ENCODE data around the gene CXCL1. TPM values are rescaled to one million over a fixed set of nuclear protein-coding genes. Genes with fewer than 3 reads are reported as not detected.

Gene CXCL1
- total RNA-seq, 1 experiment from 2014 or later: not detected

- H3K36me3 ChIP-seq: no peaks in the 10 kb centered on the region
- no peaks in the 10 kb centered on the region; the same call in 1 of the 2 replicates for H3K9me3 ChIP-seq (replicated peaks)
- H3K27ac ChIP-seq: no peak overlapping the region
- DNase-seq: no peak
- no peaks in the 10 kb centered on the region for H3K27me3 ChIP-seq
- no peak overlapping the region for H3K4me3 ChIP-seq
- H3K4me1 ChIP-seq: no peaks in the 10 kb centered on the region
Observed at GRCh38 chr4:73860917-73861316, 8.3 kb upstream of the CXCL1 start.

GRCh38 chr4:73862322-73862721 is 6.9 kb upstream of the CXCL1 start:
- H3K4me3 ChIP-seq: no peak overlapping the region
- no peaks in the 10 kb centered on the region for H3K4me1 ChIP-seq
- H3K27me3 ChIP-seq: no peaks in the 10 kb centered on the region
- no peak overlapping the region for H3K27ac ChIP-seq
- DNase-seq: no peak
- H3K36me3 ChIP-seq: no peaks in the 10 kb centered on the region
- H3K9me3 ChIP-seq (replicated peaks): no peaks in the 10 kb centered on the region; the same call in 1 of the 2 replicates

GRCh38 chr4:73864365-73864764 is 4.8 kb upstream of the CXCL1 start:
- no peak for DNase-seq
- Histone ChIP-seq H3K27me3 (no peaks in the 10 kb centered on the region), H3K4me3 (no peak overlapping the region), H3K4me1 (no peaks in the 10 kb centered on the region), H3K27ac (no peak overlapping the region), H3K36me3 (no peaks in the 10 kb centered on the region), H3K9me3 (replicated peaks) (no peaks in the 10 kb centered on the region; the same call in 1 of the 2 replicates)

- no peak overlapping the region for H3K4me3 ChIP-seq
- no peak overlapping the region for H3K27ac ChIP-seq
- no peaks in the 10 kb centered on the region for H3K27me3 ChIP-seq
- H3K36me3 ChIP-seq: no peaks in the 10 kb centered on the region
- DNase-seq: no peak
- no peaks in the 10 kb centered on the region for H3K9me3 ChIP-seq (replicated peaks)
- H3K4me1 ChIP-seq: no peaks in the 10 kb centered on the region
Observed at GRCh38 chr4:73864961-73865360, 4.2 kb upstream of the CXCL1 start.

DNA sequence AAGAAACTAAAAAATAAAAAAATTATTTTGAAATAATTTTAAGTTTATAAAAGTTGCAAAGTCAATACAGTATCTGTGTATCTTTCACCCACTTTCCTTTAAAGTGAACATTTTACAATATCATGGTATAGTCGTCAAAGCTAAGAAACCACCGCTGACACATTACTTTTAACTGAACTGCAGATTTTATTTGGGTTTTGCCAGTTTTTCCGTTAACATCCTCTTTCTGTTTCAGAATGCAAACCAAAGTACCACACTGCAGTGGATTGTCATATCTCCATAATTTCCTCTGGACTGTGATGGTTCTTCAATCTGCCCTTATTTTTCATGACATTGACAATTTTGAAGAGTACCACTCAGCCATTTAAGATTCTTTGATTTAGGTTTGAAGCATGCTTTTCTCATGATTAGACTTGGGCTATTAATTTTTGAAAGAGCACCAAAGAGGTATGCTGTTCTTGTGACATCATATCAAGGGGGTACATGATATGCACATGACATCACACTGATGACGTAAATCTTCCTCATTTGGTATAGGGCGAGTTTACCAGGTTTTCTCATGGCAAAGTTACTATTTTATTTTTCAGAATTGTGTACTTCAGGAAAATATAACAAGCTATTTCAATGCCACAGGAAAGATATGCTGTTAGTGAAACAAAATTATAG is 3.6 kb upstream of the CXCL1 start:
- Histone ChIP-seq H3K4me3 (no peak overlapping the region), H3K9me3 (replicated peaks) (no peaks in the 10 kb centered on the region), H3K36me3 (no peaks in the 10 kb centered on the region)

GRCh38 chr4:73866246-73866645 is 2.9 kb upstream of the CXCL1 start:
- Histone ChIP-seq H3K4me1 (no peaks in the 10 kb centered on the region), H3K4me3 (no peak overlapping the region), H3K27me3 (no peaks in the 10 kb centered on the region), H3K36me3 (no peaks in the 10 kb centered on the region), H3K9me3 (replicated peaks) (no peaks in the 10 kb centered on the region), H3K27ac (no peak overlapping the region)
- no peak for DNase-seq

More for the DNA sequence above, 3.6 kb upstream of the CXCL1 start:
- Histone ChIP-seq H3K27ac (no peak overlapping the region), H3K4me1 (no peaks in the 10 kb centered on the region), H3K27me3 (no peaks in the 10 kb centered on the region)
- no peak for DNase-seq

GRCh38 chr4:73867783-73868182 is 1.4 kb upstream of the CXCL1 start:
- no peak for DNase-seq
- no peaks in the 10 kb centered on the region for H3K27me3 ChIP-seq
- no peaks in the 10 kb centered on the region for H3K36me3 ChIP-seq
- no peaks in the 10 kb centered on the region for H3K4me1 ChIP-seq
- no peaks in the 10 kb centered on the region for H3K9me3 ChIP-seq (replicated peaks)
- H3K4me3 ChIP-seq: no peak overlapping the region
- no peak overlapping the region for H3K27ac ChIP-seq

DNA sequence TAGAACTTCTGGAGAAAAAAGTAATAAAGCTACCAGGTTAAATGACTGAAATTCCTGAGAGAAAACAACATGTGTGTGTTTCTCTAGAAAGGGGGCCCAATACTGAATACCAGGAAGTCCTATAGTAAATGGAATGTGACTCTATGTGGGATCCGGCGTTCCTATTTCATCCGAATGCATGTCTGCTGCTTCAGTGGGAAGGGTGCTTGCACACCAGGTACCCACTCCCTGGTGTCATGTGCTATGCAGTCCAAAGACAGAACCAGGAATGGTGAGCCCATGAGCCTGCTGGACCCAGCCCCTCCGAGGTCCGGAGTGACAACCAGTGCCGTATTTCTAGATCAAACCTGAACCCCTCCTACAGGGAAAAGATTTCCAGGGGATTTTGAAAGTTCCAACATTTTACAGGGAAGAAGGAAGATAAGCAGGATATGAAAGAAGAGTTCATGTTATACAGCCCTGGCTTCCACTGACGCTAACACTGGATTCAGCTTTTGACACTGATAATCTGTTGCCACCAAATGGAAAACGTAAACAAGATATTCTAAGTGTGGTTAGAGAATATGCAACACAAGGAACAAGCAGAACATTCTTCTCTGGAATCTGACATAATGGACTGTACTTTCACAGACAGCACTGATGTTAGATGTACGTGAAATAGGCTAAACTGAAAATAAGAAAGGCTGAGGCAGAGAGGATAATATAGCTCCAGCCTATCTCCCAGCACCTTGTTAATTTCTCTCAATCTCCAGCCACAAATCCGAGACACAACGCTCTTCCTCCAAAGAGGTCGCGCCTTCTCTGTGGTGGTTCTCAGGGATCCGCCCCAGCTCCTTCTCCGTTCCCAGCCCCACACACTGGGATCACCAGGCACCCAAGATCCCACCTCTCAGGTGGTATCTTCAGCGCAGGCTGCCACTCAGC is 725 bp upstream of the CXCL1 start:
- no peaks in the 10 kb centered on the region for H3K4me1 ChIP-seq
- H3K36me3 ChIP-seq: no peaks in the 10 kb centered on the region
- no peak overlapping the region for H3K27ac ChIP-seq
- DNase-seq: no peak
- peak overlapping the region; percentile 47 for H3K4me3 ChIP-seq
- no peaks in the 10 kb centered on the region for H3K27me3 ChIP-seq
- no peaks in the 10 kb centered on the region for H3K9me3 ChIP-seq (replicated peaks)

DNA sequence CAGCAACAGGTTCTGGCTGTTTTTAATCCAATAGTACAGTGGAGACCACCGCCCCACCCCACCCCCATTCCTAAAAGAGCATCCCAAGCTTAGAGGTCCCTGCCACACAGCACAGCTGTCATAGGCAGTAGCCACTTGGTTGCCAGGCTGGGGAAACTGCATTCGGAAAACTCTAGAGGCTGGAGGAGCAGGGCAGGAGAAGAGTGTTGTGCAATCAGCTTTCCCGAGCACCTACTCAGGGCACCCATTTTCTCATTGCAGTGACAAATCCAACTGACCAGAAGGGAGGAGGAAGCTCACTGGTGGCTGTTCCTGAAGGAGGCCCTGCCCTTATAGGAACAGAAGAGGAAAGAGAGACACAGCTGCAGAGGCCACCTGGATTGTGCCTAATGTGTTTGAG is 1.1 kb downstream of the CXCL1 start:
- DNase-seq: no peak
- H3K4me3 ChIP-seq: no peak overlapping the region
- H3K4me1 ChIP-seq: no peaks in the 10 kb centered on the region
- H3K36me3 ChIP-seq: no peaks in the 10 kb centered on the region
- H3K27me3 ChIP-seq: no peaks in the 10 kb centered on the region
- no peak overlapping the region for H3K27ac ChIP-seq
- no peaks in the 10 kb centered on the region for H3K9me3 ChIP-seq (replicated peaks)

DNA sequence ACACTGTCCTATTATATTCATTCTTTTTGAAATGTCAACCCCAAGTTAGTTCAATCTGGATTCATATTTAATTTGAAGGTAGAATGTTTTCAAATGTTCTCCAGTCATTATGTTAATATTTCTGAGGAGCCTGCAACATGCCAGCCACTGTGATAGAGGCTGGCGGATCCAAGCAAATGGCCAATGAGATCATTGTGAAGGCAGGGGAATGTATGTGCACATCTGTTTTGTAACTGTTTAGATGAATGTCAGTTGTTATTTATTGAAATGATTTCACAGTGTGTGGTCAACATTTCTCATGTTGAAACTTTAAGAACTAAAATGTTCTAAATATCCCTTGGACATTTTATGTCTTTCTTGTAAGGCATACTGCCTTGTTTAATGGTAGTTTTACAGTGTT is 1.6 kb downstream of the CXCL1 start:
- no peak overlapping the region for H3K4me3 ChIP-seq
- H3K27me3 ChIP-seq: no peaks in the 10 kb centered on the region
- H3K27ac ChIP-seq: no peak overlapping the region
- no peak for DNase-seq
- H3K36me3 ChIP-seq: no peaks in the 10 kb centered on the region
- no peaks in the 10 kb centered on the region for H3K4me1 ChIP-seq
- H3K9me3 ChIP-seq (replicated peaks): no peaks in the 10 kb centered on the region

DNA sequence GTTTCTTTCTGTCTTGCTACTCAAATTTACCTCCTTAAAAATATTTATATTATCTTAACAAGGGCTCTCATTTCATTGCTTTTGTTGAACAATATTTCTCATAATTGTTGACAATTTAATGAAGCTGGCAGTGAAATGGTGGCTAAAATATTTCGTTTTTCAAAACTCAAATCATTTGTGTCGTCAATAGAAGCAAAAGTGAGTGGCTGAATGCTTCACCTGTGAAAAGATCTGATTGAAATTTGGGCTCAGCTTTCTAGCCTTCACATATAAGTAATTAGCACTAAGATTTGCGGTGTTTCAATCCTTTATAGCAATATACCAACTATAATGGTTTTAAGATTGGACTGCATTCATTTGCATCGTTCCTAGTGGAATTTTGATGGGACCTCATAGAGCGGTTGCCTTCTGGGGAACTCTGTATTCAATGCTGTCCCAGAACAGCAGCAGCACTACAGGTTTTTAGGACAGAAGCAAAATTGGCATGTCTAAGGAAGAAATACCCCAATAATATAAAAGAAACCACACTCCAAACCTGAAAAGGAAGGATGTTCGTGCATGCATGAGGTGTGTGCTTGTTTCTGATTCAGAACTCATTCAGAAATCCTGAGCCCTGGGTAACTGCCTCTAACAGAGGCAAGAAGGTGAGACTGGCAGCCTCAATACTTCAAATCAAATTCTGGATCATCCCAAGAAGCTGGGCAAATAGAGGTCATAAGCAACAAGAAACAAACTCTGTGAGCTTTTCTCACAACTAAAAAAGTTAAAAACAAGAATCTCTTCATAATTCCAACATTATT is 2.5 kb downstream of the CXCL1 start:
- H3K36me3 ChIP-seq: no peaks in the 10 kb centered on the region
- H3K4me1 ChIP-seq: no peaks in the 10 kb centered on the region
- H3K9me3 ChIP-seq (replicated peaks): no peaks in the 10 kb centered on the region
- no peak overlapping the region for H3K27ac ChIP-seq
- DNase-seq: no peak
- no peak overlapping the region for H3K4me3 ChIP-seq
- no peaks in the 10 kb centered on the region for H3K27me3 ChIP-seq

DNA sequence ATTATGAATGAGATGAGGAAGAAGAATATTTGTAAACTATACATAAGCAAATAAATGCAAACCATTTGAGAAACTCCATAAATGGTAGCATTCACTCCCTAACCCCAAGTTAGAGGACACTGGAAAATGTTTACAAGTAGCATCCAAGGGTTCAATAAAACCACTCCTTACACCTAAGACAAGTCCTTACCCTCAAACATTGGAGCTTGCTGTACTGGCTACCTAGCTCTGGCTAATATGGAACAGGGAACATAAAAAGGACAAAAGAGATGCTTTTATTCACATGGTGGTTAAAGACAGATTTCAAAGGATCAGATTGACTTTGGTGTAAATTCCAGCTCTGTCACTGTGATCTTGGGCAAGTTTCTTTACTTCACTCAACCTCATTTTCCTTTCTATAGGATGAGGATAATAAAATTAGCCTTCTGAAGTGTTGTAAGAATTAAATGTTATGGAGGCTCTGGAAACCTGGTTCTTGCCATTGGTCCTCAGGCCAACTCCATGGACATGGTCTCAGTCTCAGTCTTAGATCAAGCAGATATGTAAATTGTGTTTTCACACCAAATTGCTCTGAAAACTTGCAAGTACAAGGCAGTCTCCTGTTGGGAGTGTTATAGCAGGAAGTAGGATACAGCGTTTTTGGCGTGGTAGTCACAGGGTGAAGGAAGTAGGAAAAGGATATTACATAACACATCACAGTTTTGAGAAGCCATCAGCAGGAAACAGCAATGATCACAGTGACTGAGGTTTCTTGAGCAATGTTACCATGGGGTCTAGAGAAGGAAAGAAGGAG is 3.3 kb downstream of the CXCL1 start:
- H3K27ac ChIP-seq: no peak overlapping the region
- no peak overlapping the region for H3K4me3 ChIP-seq
- no peak for DNase-seq

GRCh38 chr4:73874386-73874785 is 5.2 kb downstream of the CXCL1 start:
- DNase-seq: no peak
- H3K4me3 ChIP-seq: no peak overlapping the region
- no peaks in the 10 kb centered on the region for H3K9me3 ChIP-seq (replicated peaks)
- no peak overlapping the region for H3K27ac ChIP-seq
- no peaks in the 10 kb centered on the region for H3K27me3 ChIP-seq
- H3K4me1 ChIP-seq: no peaks in the 10 kb centered on the region
- no peaks in the 10 kb centered on the region for H3K36me3 ChIP-seq

More for the DNA sequence above, 3.3 kb downstream of the CXCL1 start:
- H3K9me3 ChIP-seq (replicated peaks): no peaks in the 10 kb centered on the region
- no peaks in the 10 kb centered on the region for H3K27me3 ChIP-seq
- no peaks in the 10 kb centered on the region for H3K36me3 ChIP-seq
- H3K4me1 ChIP-seq: no peaks in the 10 kb centered on the region

GRCh38 chr4:73875401-73875800 is 6.2 kb downstream of the CXCL1 start:
- Histone ChIP-seq H3K4me3 (no peak overlapping the region), H3K9me3 (replicated peaks) (no peaks in the 10 kb centered on the region), H3K27ac (no peak overlapping the region), H3K4me1 (no peaks in the 10 kb centered on the region), H3K27me3 (no peaks in the 10 kb centered on the region), H3K36me3 (no peaks in the 10 kb centered on the region)
- no peak for DNase-seq

Measured in SJCRH30 (cell line).